HEK293T (cell line): ENCODE results near the gene CAMK1D.

ENCODE experiments used
- CTCF ChIA-PET: fragments of 350-600 bp; formaldehyde crosslinking; extraction: SDS; loops from one replicate; lab custom pipeline; 2021; ENCODE audit warnings: antibody characterized with exemption, inconsistent platforms; lab: Yijun Ruan, JAX
- POLR2A ChIA-PET: fragments of 350-600 bp; formaldehyde crosslinking; extraction: SDS; loops from one replicate; lab custom pipeline; 2020; ENCODE audit warnings: antibody characterized with exemption, inconsistent platforms; lab: Yijun Ruan, JAX
- DNase-seq: peaks from one replicate; pipeline ENCODE4 v3.0.0; 2012; ENCODE audit warnings: mixed read lengths; ENCODE audit errors: extremely low spot score
- ARNT ChIP-seq: fragments of 450-650 bp; IDR thresholded peaks from 2 replicates; pipeline ENCODE4 v1.6.1; 2017; ENCODE audit warnings: mild to moderate bottlenecking
- BHLHE40 ChIP-seq: fragments of 450-650 bp; IDR thresholded peaks from 2 replicates; pipeline ENCODE4 v1.6.1; 2016; ENCODE audit warnings: mild to moderate bottlenecking, moderate library complexity, borderline replicate concordance
- CTBP1 ChIP-seq: fragments of 450-650 bp; IDR thresholded peaks from 2 replicates; pipeline ENCODE4 v1.6.1; 2016; ENCODE audit warnings: borderline replicate concordance
- ELF4 ChIP-seq: fragments of 450-650 bp; IDR thresholded peaks from 2 replicates; pipeline ENCODE4 v1.6.1; 2017; ENCODE audit warnings: antibody characterized with exemption
- FOXA1 ChIP-seq: fragments of 450-650 bp; IDR thresholded peaks from 2 replicates; pipeline ENCODE4 v1.6.1; 2016; ENCODE audit warnings: mild to moderate bottlenecking
- FOXK2 ChIP-seq: fragments of 450-650 bp; IDR thresholded peaks from 2 replicates; pipeline ENCODE4 v1.6.1; 2016; ENCODE audit warnings: mild to moderate bottlenecking
- FOXM1 ChIP-seq: fragments of 450-650 bp; IDR thresholded peaks from 2 replicates; pipeline ENCODE4 v1.6.1; 2017; ENCODE audit warnings: mild to moderate bottlenecking, borderline replicate concordance
- HDGF ChIP-seq: fragments of 450-650 bp; IDR thresholded peaks from 2 replicates; pipeline ENCODE4 v1.6.1; 2017; ENCODE audit warnings: antibody characterized with exemption, borderline replicate concordance
- L3MBTL2 ChIP-seq: fragments of 450-650 bp; conservative IDR thresholded peaks from 2 replicates; pipeline ENCODE4 v1.6.1; 2016; ENCODE audit warnings: mild to moderate bottlenecking
- LEF1 ChIP-seq: fragments of 450-650 bp; IDR thresholded peaks from 2 replicates; pipeline ENCODE4 v1.6.1; 2017; ENCODE audit warnings: mild to moderate bottlenecking, borderline replicate concordance
- NFRKB ChIP-seq: fragments of 450-650 bp; IDR thresholded peaks from 2 replicates; pipeline ENCODE4 v1.6.1; 2016; ENCODE audit warnings: mild to moderate bottlenecking, moderate library complexity
- SP1 ChIP-seq: fragments of 450-650 bp; IDR thresholded peaks from 2 replicates; pipeline ENCODE4 v1.6.1; 2017
- SUZ12 ChIP-seq: fragments of 450-650 bp; IDR thresholded peaks from 2 replicates; pipeline ENCODE4 v1.6.1; 2016; ENCODE audit warnings: mild to moderate bottlenecking
- TARDBP ChIP-seq: fragments of 450-650 bp; IDR thresholded peaks from 2 replicates; pipeline ENCODE4 v1.6.1; 2016
- ZNF384 ChIP-seq: fragments of 450-650 bp; IDR thresholded peaks from 2 replicates; pipeline ENCODE4 v1.6.1; 2016
- TF ChIP-seq, protein P1 (sequence below): fragments of 450-650 bp; IDR thresholded peaks from 2 replicates; pipeline ENCODE4 v1.6.1; 2016

CAMK1D gene

DNA sequence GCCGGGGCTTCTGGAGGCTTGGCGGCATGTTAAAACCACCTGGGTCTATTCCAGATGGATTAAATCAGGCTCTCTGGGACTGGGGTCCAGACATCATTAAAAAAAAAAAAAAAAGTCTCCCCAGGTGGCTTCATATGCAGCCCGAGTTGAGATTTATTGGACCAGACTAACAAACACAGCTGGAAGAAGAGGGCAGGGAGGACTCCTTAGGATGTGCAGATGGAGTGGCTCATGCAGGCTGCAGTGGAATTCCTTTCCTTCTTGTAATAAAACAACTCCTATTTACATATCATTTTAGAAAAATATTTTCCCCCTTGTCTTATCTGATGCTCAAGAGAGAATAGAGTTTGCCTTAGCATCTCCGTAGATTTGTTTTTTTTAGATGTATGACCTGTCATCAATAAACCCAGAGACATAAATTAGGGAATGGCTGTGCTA lies 238.1 kb downstream of the CAMK1D start:
- DNase-seq = no peak
- POLR2A ChIA-PET = no interaction called here
- TF ChIP-seq ARNT (no peak), ZNF384 (no peak), CTBP1 (no peak), L3MBTL2 (no peak), FOXM1 (no peak), HDGF (no peak), ELF4 (no peak), LEF1 (no peak), SP1 (no peak), SUZ12 (no peak), FOXA1 (no peak), FOXK2 (no peak), BHLHE40 (no peak), NFRKB (no peak), TARDBP (no peak)
- TF ChIP-seq, protein P1, sequence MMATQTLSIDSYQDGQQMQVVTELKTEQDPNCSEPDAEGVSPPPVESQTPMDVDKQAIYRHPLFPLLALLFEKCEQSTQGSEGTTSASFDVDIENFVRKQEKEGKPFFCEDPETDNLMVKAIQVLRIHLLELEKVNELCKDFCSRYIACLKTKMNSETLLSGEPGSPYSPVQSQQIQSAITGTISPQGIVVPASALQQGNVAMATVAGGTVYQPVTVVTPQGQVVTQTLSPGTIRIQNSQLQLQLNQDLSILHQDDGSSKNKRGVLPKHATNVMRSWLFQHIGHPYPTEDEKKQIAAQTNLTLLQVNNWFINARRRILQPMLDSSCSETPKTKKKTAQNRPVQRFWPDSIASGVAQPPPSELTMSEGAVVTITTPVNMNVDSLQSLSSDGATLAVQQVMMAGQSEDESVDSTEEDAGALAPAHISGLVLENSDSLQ = no peak
- CTCF ChIA-PET = interaction anchor here (0.7 kb wide), 1 partner anchor 1630 kb away, joined by 3 read pairs; no protein-coding TSS in a partner anchor

DNA sequence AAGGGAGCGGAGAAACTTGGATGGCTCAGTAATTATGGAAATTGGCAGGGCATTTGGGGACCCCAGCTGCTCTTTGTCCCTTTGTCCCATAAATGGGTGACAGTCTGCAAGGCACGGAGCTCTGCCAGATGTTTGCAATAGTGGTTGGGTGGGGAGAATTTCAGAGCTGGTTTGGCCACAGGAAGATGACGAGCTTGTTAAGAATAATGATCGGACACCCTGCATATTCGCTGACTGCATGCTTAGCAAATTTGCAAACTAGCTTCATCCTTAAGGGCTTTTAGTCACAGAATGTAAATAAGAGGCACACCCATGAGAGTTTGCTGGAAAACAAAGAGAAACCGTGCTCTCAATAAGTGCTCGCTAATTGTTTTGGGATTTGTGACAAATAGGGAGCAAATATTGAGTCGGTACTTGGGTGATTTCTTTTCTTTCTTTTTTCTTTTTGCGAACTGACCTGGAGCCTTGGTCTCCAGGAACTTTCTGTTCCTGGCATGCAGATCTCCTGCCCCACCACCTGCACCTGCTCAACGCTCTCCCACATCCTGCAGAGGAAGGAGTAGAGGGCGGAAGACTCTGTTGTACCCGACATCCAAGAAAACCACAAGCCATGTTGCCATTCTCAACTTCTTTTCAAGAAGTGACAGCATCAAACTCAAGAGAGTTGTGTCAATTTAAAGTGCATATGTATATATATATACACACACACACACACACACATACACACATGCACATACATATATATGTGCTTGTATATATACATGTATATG lies 238.9 kb downstream of the CAMK1D start:
- no peak for TF ChIP-seq LEF1
- TF ChIP-seq HDGF = no peak
- TF ChIP-seq, protein P1 = no peak
- no peak for TF ChIP-seq FOXA1
- no peak for TF ChIP-seq ZNF384
- TF ChIP-seq ARNT = no peak
- no peak for TF ChIP-seq TARDBP
- TF ChIP-seq SUZ12 = no peak
- TF ChIP-seq ELF4 = no peak
- TF ChIP-seq CTBP1 = no peak
- TF ChIP-seq SP1 = no peak
- no peak for TF ChIP-seq FOXM1
- no peak for TF ChIP-seq FOXK2
- no peak for TF ChIP-seq NFRKB
- TF ChIP-seq BHLHE40 = no peak
- TF ChIP-seq L3MBTL2 = no peak
- CTCF ChIA-PET = no interaction called here
- no peak for DNase-seq
- POLR2A ChIA-PET = no interaction called here

DNA sequence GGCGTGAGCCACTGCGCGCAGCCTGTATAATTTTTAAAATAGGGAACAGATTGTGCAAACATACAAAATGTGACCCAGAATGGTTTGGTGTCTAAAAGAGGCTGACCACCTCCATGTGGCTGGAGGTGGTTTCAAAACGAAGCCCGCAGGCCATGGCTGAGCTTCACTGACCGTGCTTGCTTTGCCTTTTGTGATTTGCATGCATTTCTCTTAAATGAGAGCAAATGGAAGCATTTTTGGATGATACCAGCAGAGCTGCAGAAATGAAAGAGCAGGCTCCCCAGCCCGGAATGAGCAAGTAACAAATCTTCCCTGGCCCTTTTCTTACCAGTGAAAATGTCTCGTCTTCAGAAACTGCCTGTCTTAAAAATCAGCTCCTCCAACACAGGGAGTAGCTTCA lies 239.9 kb downstream of the CAMK1D start:
- CTCF ChIA-PET = interaction anchor here (1.1 kb wide), 1 partner anchor 67 kb away, joined by 3 read pairs; no protein-coding TSS in a partner anchor
- TF ChIP-seq NFRKB (no peak), ELF4 (no peak), ARNT (no peak), SP1 (no peak), CTBP1 (no peak), FOXM1 (no peak), FOXA1 (no peak), BHLHE40 (no peak), LEF1 (no peak), L3MBTL2 (no peak), SUZ12 (no peak), HDGF (no peak), FOXK2 (no peak), ZNF384 (no peak), TARDBP (no peak)
- TF ChIP-seq, protein P1 = no peak
- POLR2A ChIA-PET = no interaction called here
- no peak for DNase-seq

DNA sequence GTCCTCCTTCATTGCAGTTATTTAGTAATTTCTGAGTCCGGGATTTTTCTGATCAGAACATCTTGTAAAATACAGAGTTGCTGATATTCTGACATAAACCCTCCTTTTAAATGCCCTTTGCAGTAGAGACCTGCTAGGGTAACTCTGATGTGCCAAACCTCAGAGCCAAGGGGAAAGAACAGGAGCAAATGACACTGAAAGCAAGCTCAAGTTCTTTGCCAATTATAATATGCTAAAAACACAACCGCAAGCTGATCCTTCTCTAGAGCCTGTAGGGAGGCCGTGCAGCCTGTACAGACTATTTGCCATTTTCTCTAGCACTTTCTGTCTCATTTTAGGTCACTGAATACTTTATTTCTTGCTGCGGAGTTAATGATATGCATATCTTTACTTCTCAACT lies 240.4 kb downstream of the CAMK1D start:
- no peak for DNase-seq
- CTCF ChIA-PET = interaction anchor here (1.1 kb wide), 1 partner anchor 67 kb away, joined by 3 read pairs; no protein-coding TSS in a partner anchor
- TF ChIP-seq ZNF384 (no peak), SUZ12 (no peak), TARDBP (no peak), CTBP1 (no peak), BHLHE40 (no peak), ARNT (no peak), SP1 (no peak), L3MBTL2 (no peak), LEF1 (no peak), NFRKB (no peak), FOXA1 (no peak), ELF4 (no peak), FOXM1 (no peak), HDGF (no peak), FOXK2 (no peak)
- TF ChIP-seq, protein P1 = no peak
- POLR2A ChIA-PET = no interaction called here
